H1 (cell line): ENCODE results near the gene GPLD1. TPM values are rescaled to one million over a fixed set of nuclear protein-coding genes. Genes with fewer than 3 reads are reported as not detected.

Experiments
- CTCF ChIA-PET: fragments of 300-600 bp; sonication (Branson Sonifier 250); formaldehyde crosslinking; loops from one replicate; lab custom pipeline; 2021; ENCODE audit not compliant: partially characterized antibody; lab: Charles Lee
- POLR2A ChIA-PET: fragments of 300-600 bp; sonication (Branson Sonifier 250); formaldehyde crosslinking; loops from one replicate; lab custom pipeline; 2021; ENCODE audit warnings: inconsistent platforms; ENCODE audit not compliant: partially characterized antibody; lab: Charles Lee
- DNase-seq, 2 experiments: peaks; one replicate each; pipeline versions ENCODE4 v3.0.0 to v3.0.0-alpha.2; 2010 to 2022; ENCODE audit warnings: low spot score in 2 of 2, low read depth in 1 of 2, mixed read lengths in 1 of 2
- FAIRE-seq: peaks from 2 replicates; lab custom pipeline; 2011; peaks lifted over from hg19 to GRCh38; lab: Jason Lieb, UNC
- H2AFZ ChIP-seq: 2 replicates; pipeline ENCODE4 v1.8.1; 2012; ENCODE audit warnings: low read length, inconsistent platforms
- H2AK5ac ChIP-seq: 2 replicates; pipeline ENCODE4 v1.6.1; 2013; ENCODE audit warnings: low read depth, low read length
- H2BK120ac ChIP-seq: replicated peaks from 2 replicates; pipeline ENCODE3; 2013; ENCODE audit warnings: low read depth, low read length, inconsistent platforms
- H2BK12ac ChIP-seq: 2 replicates; pipeline ENCODE4 v1.6.1; 2013; ENCODE audit warnings: low read depth, low read length
- H2BK15ac ChIP-seq: 2 replicates; pipeline ENCODE4 v1.6.1; 2013; ENCODE audit warnings: low read length
- H2BK20ac ChIP-seq: 2 replicates; pipeline ENCODE4 v1.6.1; 2013; ENCODE audit warnings: low read length
- H2BK5ac ChIP-seq: 2 replicates; pipeline ENCODE4 v1.6.1; 2013; ENCODE audit warnings: low read depth, low read length
- H3K14ac ChIP-seq: 2 replicates; pipeline ENCODE4 v1.6.1; 2013; ENCODE audit warnings: inconsistent platforms; ENCODE audit not compliant: insufficient read length
- H3K18ac ChIP-seq: 2 replicates; pipeline ENCODE4 v1.6.1; 2013; ENCODE audit warnings: low read length; ENCODE audit errors: extremely low read depth
- H3K23ac ChIP-seq: 2 replicates; pipeline ENCODE4 v1.6.1; 2013; ENCODE audit warnings: inconsistent platforms; ENCODE audit not compliant: insufficient read length
- H3K23me2 ChIP-seq: 2 replicates; pipeline ENCODE4 v1.6.1; 2013; ENCODE audit warnings: low read depth, low read length
- H3K27ac ChIP-seq: 2 replicates; pipeline ENCODE4 v1.6.1; 2011; ENCODE audit warnings: low read depth, low read length, inconsistent platforms
- H3K27me3 ChIP-seq, 4 experiments: replicated peaks in 1 of 4; 1 replicate in 1 of 4; 2 replicates in 3 of 4; pipeline versions ENCODE4 v1.6.1 to v1.8.1; 2011 to 2013; ENCODE audit warnings: low read length in 3 of 4, mild to moderate bottlenecking in 3 of 4, inconsistent platforms in 2 of 4, mixed read lengths in 2 of 4, moderate library complexity in 1 of 4; ENCODE audit not compliant: control insufficient read depth in 3 of 4, insufficient read depth in 3 of 4; ENCODE audit errors: extremely low read depth in 1 of 4
- H3K36me3 ChIP-seq, 4 experiments: 2 replicates each; pipeline versions ENCODE4 v1.6.1 to v1.8.1; 2011 to 2013; ENCODE audit warnings: mild to moderate bottlenecking in 4 of 4, low read length in 3 of 4, moderate library complexity in 2 of 4, control low read depth in 1 of 4, inconsistent platforms in 1 of 4; ENCODE audit not compliant: insufficient read depth in 4 of 4, control insufficient read depth in 2 of 4
- H3K4ac ChIP-seq: replicated peaks from 2 replicates; pipeline ENCODE3; 2013; ENCODE audit warnings: low read length, low read depth, mixed read lengths, inconsistent platforms; ENCODE audit not compliant: insufficient read length
- H3K4me1 ChIP-seq, 4 experiments: replicated peaks in 1 of 4; 1 replicate in 1 of 4; 2 replicates in 3 of 4; pipeline versions ENCODE4 v1.6.1 to v1.8.1; 2011 to 2013; ENCODE audit warnings: low read length in 3 of 4, inconsistent platforms in 2 of 4, mixed read lengths in 1 of 4; ENCODE audit not compliant: insufficient read depth in 4 of 4, control insufficient read depth in 3 of 4
- H3K4me2 ChIP-seq, 2 experiments: 2 replicates each; pipeline versions ENCODE4 v1.6.1 to v1.8.1; 2011 to 2013; ENCODE audit warnings: low read depth in 2 of 2, low read length in 2 of 2, control low read depth in 1 of 2, inconsistent platforms in 1 of 2, mild to moderate bottlenecking in 1 of 2; ENCODE audit not compliant: insufficient read depth in 1 of 2
- H3K4me3 ChIP-seq, 4 experiments: fragments of 200-600, 300-600 bp in 1 of 4; sonication (generic), shearing (Covaris generic), sonication (Bioruptor Twin) in 1 of 4; 2 replicates each; pipeline versions ENCODE4 v1.5.1 to v1.8.1; 2011 to 2016; ENCODE audit warnings: low read length in 4 of 4, low read depth in 3 of 4, control low read depth in 2 of 4, inconsistent platforms in 2 of 4, mild to moderate bottlenecking in 2 of 4, mixed read lengths in 1 of 4, moderate library complexity in 1 of 4; ENCODE audit not compliant: insufficient read depth in 2 of 4; ENCODE audit errors: extremely low read depth in 1 of 4
- H3K56ac ChIP-seq: replicated peaks from 2 replicates; pipeline ENCODE3; 2013; ENCODE audit warnings: low read depth, mild to moderate bottlenecking, mixed read lengths, low read length, inconsistent platforms; ENCODE audit not compliant: insufficient read length
- H3K79me1 ChIP-seq: 2 replicates; pipeline ENCODE4 v1.6.1; 2013; ENCODE audit warnings: low read depth, low read length, control low read depth
- H3K79me2 ChIP-seq, 2 experiments: 2 replicates each; pipeline versions ENCODE4 v1.6.1 to v1.8.1; 2012 to 2013; ENCODE audit warnings: low read length in 2 of 2, mild to moderate bottlenecking in 2 of 2, inconsistent platforms in 1 of 2; ENCODE audit not compliant: insufficient read depth in 2 of 2, control insufficient read depth in 1 of 2
- H3K9ac ChIP-seq, 4 experiments: replicated peaks in 1 of 4; 1 replicate in 1 of 4; 2 replicates in 3 of 4; pipeline versions ENCODE4 v1.6.1 to v1.8.1; 2011 to 2013; ENCODE audit warnings: low read depth in 3 of 4, low read length in 3 of 4, control low read depth in 2 of 4, mild to moderate bottlenecking in 2 of 4, moderate library complexity in 2 of 4, inconsistent platforms in 1 of 4; ENCODE audit errors: extremely low read depth in 1 of 4
- H3K9me3 ChIP-seq, 2 experiments: 2 replicates each; pipeline versions ENCODE4 v1.6.1 to v1.8.1; 2012 to 2013; ENCODE audit warnings: mild to moderate bottlenecking in 2 of 2, moderate library complexity in 2 of 2, control low read depth in 1 of 2, inconsistent platforms in 1 of 2, low read depth in 1 of 2, low read length in 1 of 2, mixed read lengths in 1 of 2; ENCODE audit not compliant: insufficient read depth in 2 of 2
- H4K20me1 ChIP-seq, 2 experiments: replicated peaks in 1 of 2; 2 replicates each; pipeline versions ENCODE3 to v1.8.1; 2011 to 2013; ENCODE audit warnings: inconsistent platforms in 2 of 2, low read length in 2 of 2, mild to moderate bottlenecking in 1 of 2; ENCODE audit not compliant: insufficient read depth in 2 of 2, control insufficient read depth in 1 of 2
- H4K5ac ChIP-seq: 2 replicates; pipeline ENCODE4 v1.6.1; 2013; ENCODE audit warnings: low read length, low read depth, mixed read lengths, inconsistent platforms; ENCODE audit not compliant: insufficient read length
- H4K8ac ChIP-seq: 2 replicates; pipeline ENCODE4 v1.8.0; 2013; ENCODE audit warnings: mild to moderate bottlenecking, moderate library complexity, low read length, inconsistent platforms; ENCODE audit not compliant: insufficient read depth; ENCODE audit errors: extremely low read depth
- H4K91ac ChIP-seq: replicated peaks from 2 replicates; pipeline ENCODE3; 2013; ENCODE audit warnings: low read length, mixed read lengths, inconsistent platforms; ENCODE audit not compliant: insufficient read length
- BRCA1 ChIP-seq: IDR thresholded peaks from 2 replicates; pipeline ENCODE4 v1.6.1; 2012; ENCODE audit warnings: low read depth, low read length, improper control_type of control experiment
- CTBP2 ChIP-seq: IDR thresholded peaks from 2 replicates; pipeline ENCODE4 v1.7.0; 2011; ENCODE audit warnings: borderline replicate concordance, mild to moderate bottlenecking, moderate library complexity, mixed read lengths, low read length; ENCODE audit not compliant: insufficient read depth, insufficient read length
- JUND ChIP-seq: IDR thresholded peaks from 2 replicates; pipeline ENCODE4 v1.6.1; 2011; ENCODE audit warnings: mild to moderate bottlenecking, improper control_type of control experiment, low read length
- MAFK ChIP-seq: IDR thresholded peaks from 2 replicates; pipeline ENCODE4 v1.6.1; 2012; ENCODE audit warnings: low read depth, mild to moderate bottlenecking, improper control_type of control experiment, low read length
- NANOG ChIP-seq: IDR thresholded peaks from 2 replicates; pipeline ENCODE4 v1.6.1; 2011; ENCODE audit warnings: low read length, low read depth, mild to moderate bottlenecking, inconsistent platforms; ENCODE audit not compliant: insufficient read depth, poor library complexity, severe bottlenecking
- SP2 ChIP-seq: IDR thresholded peaks from 2 replicates; pipeline ENCODE4 v1.6.1; 2012; ENCODE audit warnings: mild to moderate bottlenecking, low read length, inconsistent platforms
- TAF1 ChIP-seq: IDR thresholded peaks from 2 replicates; pipeline ENCODE4 v1.6.1; 2011; ENCODE audit warnings: mild to moderate bottlenecking, low read depth, low read length
- WGBS, 2 experiments: shearing (Covaris generic) in 1 of 2; methylation state at CpG; one replicate each; pipeline versions ENCODE4 v1.1.6 to v1.1.7; 2013 to 2015; ENCODE audit warnings: low lambda C conversion rate in 2 of 2, mixed read lengths in 2 of 2, inconsistent platforms in 1 of 2, low coverage in 1 of 2, missing lambda C conversion rate in 1 of 2; ENCODE audit not compliant: insufficient replicate concordance in 2 of 2, insufficient coverage in 1 of 2, insufficient read length in 1 of 2; ENCODE audit errors: extremely low coverage in 1 of 2, missing lambda C conversion rate in 1 of 2; 5-methylcytosine and 5-hydroxymethylcytosine counted together
- polyA plus RNA-seq, 7 experiments: library from polyadenylated mRNA; depleted of rRNA in 3 of 7; stranded (reverse) in 5 of 7; unstranded in 2 of 7; fragments of >200 nt in 5 of 7; fragments of 200-250 nt in 2 of 7; gene quantifications; 1 replicate in 5 of 7; 2 replicates in 1 of 7; 4 replicates in 1 of 7; pipeline versions ENCODE4 v1.2.1 to v1.2.3, GENCODE V29; 2011 to 2013; ENCODE audit warnings: missing spikeins in 2 of 7, mixed read lengths in 2 of 7
- total RNA-seq: library from RNA; stranded (reverse); fragmentation: NEBNext Ultra II Directional; extraction: Animal tissue kit (Norgen Biotek cat#: 25700); gene quantifications from 2 replicates; pipeline ENCODE4 v1.2.1, GENCODE V29; 2021

The GPLD1 gene
- total and polyA plus RNA-seq, 2 of the 8 experiments (the other 6 are each of a cell fraction or from before 2014, with no cell fraction given) = 3.7 to 5.3 TPM

DNA sequence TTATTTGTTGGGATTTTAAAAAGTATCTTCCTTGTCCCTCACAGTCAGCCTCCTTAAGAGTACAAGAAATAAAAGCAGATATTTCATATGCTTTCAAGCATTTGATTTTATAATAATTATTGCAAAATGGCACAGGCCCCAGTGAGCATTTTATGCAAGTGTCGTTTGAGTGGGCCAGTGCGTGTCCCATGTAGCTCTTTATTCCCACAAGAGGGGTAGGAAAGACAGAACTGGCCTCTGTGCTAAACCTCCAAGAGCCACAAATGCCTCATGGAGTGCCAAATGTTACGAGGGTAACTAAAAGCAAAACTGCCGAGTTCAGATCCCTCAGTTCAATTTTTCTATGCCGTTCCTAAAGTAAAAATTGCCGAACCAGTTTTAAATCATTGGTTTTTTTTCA is 12.7 kb downstream of the GPLD1 start:
- no peak overlapping the region for H3K18ac ChIP-seq
- H3K56ac ChIP-seq = no peak overlapping the region
- H3K27me3 ChIP-seq = no peaks in the 10 kb centered on the region
- H3K4ac ChIP-seq = no peak overlapping the region
- H2BK15ac ChIP-seq = no peak overlapping the region
- H3K27ac ChIP-seq = no peak overlapping the region
- FAIRE-seq (no peak), DNase-seq (no peak)
- H4K5ac ChIP-seq = no peak overlapping the region
- H2BK12ac ChIP-seq = no peak overlapping the region
- no peak overlapping the region for H3K4me3 ChIP-seq
- WGBS, 2 experiments = 91% methylated on average over 6 of the region's 6 CpGs; no CpG with 5 or more reads in 1 of the 2 experiments
- TF ChIP-seq TAF1 (no peak), CTBP2 (no peak), SP2 (no peak), MAFK (no peak), NANOG (no peak), JUND (no peak), BRCA1 (no peak)
- no peaks in the 10 kb centered on the region for H3K79me1 ChIP-seq
- H2AFZ ChIP-seq = no peak overlapping the region
- H4K91ac ChIP-seq = no peak overlapping the region
- ChIA-PET CTCF (interaction anchor here (0.7 to 1.5 kb wide), 7 partner anchors 14 to 594 kb away, joined by 3 to 6 read pairs (median 4); no protein-coding TSS in a partner anchor), POLR2A (interaction anchor here (0.8 to 0.9 kb wide), 2 partner anchors 14 to 19 kb away, joined by 3 read pairs; partner anchors contain the start of gene ALDH5A1)
- H3K4me1 ChIP-seq = no peaks in the 10 kb centered on the region
- H2BK20ac ChIP-seq = no peak overlapping the region
- no peaks in the 10 kb centered on the region for H3K79me2 ChIP-seq
- H3K4me2 ChIP-seq = no peak overlapping the region
- no peak overlapping the region for H2BK5ac ChIP-seq
- no peaks in the 10 kb centered on the region for H3K23me2 ChIP-seq
- peaks cover 0 to 2% (median 0%) of the 10 kb centered on the region in 4 experiments; a peak in 1 of 8 replicates for H3K36me3 ChIP-seq
- H3K9ac ChIP-seq = no peak overlapping the region
- H4K8ac ChIP-seq = no peak overlapping the region
- no peak overlapping the region for H3K14ac ChIP-seq
- H4K20me1 ChIP-seq = no peaks in the 10 kb centered on the region
- H3K9me3 ChIP-seq = peaks cover 2 to 4% of the 10 kb centered on the region in 2 experiments; a peak in 2 of 4 replicates
- no peak overlapping the region for H2BK120ac ChIP-seq
- H2AK5ac ChIP-seq = no peak overlapping the region
- H3K23ac ChIP-seq = no peak overlapping the region
